SK-N-SH treated with all-trans-retinoic acid at 6 μM for 48 hours (cell line): ENCODE results near the gene MX2.

Experiments
- GLIS3 ChIP-seq: fragments of 250-450 bp; sonication (Bioruptor Pico); IDR thresholded peaks from 2 replicates; pipeline ENCODE4 v1.5.0; 2020; ENCODE audit warnings: mild to moderate bottlenecking, moderate library complexity
- TSHZ2 ChIP-seq: fragments of 250-450 bp; sonication (Bioruptor Pico); IDR thresholded peaks from 2 replicates; pipeline ENCODE4 v1.5.0; 2020; ENCODE audit warnings: mild to moderate bottlenecking, moderate library complexity

DNA sequence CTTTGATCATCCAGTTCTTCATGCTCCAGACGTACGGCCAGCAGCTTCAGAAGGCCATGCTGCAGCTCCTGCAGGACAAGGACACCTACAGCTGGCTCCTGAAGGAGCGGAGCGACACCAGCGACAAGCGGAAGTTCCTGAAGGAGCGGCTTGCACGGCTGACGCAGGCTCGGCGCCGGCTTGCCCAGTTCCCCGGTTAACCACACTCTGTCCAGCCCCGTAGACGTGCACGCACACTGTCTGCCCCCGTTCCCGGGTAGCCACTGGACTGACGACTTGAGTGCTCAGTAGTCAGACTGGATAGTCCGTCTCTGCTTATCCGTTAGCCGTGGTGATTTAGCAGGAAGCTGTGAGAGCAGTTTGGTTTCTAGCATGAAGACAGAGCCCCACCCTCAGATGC is 96.7 kb downstream of the MX2 start:
- TF ChIP-seq GLIS3 (CRISPR knock-in tag) (no peak), TSHZ2 (no peak)
